ENCODE results near the gene PRX. TPM values are rescaled to one million over a fixed set of nuclear protein-coding genes. Genes with fewer than 3 reads are reported as not detected.

Gene PRX
- total and polyA plus RNA-seq, 2 of the 13 experiments (the other 11 are each of a cell fraction or from before 2014, with no cell fraction given), result 0.66 TPM

DNA sequence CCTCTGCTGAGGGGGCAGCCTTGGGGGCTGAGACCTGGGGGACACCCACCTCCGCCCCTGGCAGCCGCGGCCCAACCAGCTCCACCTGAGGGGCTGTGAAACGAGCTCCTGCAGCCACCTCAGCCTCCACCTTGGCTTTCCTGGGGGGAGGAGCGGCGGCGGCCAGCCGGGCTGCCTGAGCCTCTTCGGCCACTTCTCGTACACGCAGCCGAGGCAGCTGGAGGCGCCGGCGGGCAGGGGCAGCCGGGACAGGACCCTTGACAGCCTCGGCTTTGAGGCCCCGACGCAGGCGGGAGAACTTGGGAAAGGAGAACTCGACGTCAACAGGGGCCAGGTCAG, 15.6 kb downstream of the PRX start:
- Histone ChIP-seq H3K9ac (ENCODE audit: insufficient read depth, low read depth, low read length) (no peak overlapping the region), H3K9me3 (ENCODE audit: low read length) (no peaks in the 10 kb centered on the region), H3K36me3 (replicated peaks in 1 of 2; ENCODE audit: control insufficient read depth in 1 of 2, insufficient read depth in 2 of 2, low read length in 2 of 2) (no peaks in the 10 kb centered on the region), H3K27me3 (ENCODE audit: control insufficient read depth in 1 of 2, insufficient read depth in 2 of 2, low read length in 2 of 2) (peaks cover 10 to 35% of the 10 kb centered on the region in 2 experiments; a peak in 4 of 5 replicates), H3K4me1 (ENCODE audit: insufficient read depth, low read length) (peaks cover 6% of the 10 kb centered on the region), H3K4me3 (replicated peaks in 1 of 3; ENCODE audit: insufficient read depth in 1 of 3, low read depth in 2 of 3, low read length in 3 of 3) (no peak overlapping the region), H3K27ac (ENCODE audit: extremely low read length, insufficient read depth, low read length) (no peak overlapping the region), H3K79me2 (ENCODE audit: insufficient read depth, low read length) (no peaks in the 10 kb centered on the region), H3K4me2 (ENCODE audit: low read depth, low read length) (no peak overlapping the region), H4K20me1 (ENCODE audit: insufficient read depth, low read length) (no peaks in the 10 kb centered on the region), H2AFZ (ENCODE audit: low read length) (no peak overlapping the region)
- ATAC-seq, result no peak
- DNase-seq (ENCODE audit: low spot score), result no peak
- FAIRE-seq, result no peak
- TF ChIP-seq, protein P1, sequence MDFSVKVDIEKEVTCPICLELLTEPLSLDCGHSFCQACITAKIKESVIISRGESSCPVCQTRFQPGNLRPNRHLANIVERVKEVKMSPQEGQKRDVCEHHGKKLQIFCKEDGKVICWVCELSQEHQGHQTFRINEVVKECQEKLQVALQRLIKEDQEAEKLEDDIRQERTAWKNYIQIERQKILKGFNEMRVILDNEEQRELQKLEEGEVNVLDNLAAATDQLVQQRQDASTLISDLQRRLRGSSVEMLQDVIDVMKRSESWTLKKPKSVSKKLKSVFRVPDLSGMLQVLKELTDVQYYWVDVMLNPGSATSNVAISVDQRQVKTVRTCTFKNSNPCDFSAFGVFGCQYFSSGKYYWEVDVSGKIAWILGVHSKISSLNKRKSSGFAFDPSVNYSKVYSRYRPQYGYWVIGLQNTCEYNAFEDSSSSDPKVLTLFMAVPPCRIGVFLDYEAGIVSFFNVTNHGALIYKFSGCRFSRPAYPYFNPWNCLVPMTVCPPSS (IDR thresholded peaks at IDR 0.05), result no peak
- TF ChIP-seq KMT2B (CRISPR knock-in tag; IDR thresholded peaks at IDR 0.05) (no peak), ZNF253 (CRISPR knock-in tag; IDR thresholded peaks at IDR 0.05; ENCODE audit: borderline replicate concordance) (no peak), CBX2 (IDR thresholded peaks at IDR 0.05; ENCODE audit: low read depth, low read length) (no peak), CBX2 (CRISPR knock-in tag; IDR thresholded peaks at IDR 0.05; ENCODE audit: low read depth) (no peak), ZNF709 (CRISPR knock-in tag; IDR thresholded peaks at IDR 0.05) (no peak), ZSCAN31 (CRISPR knock-in tag; IDR thresholded peaks at IDR 0.05; ENCODE audit: low read depth) (no peak), ZNF747 (CRISPR knock-in tag; IDR thresholded peaks at IDR 0.05; ENCODE audit: borderline replicate concordance) (no peak), EP300 (IDR thresholded peaks at IDR 0.05; ENCODE audit: low read depth in 2 of 2, low read length in 2 of 2) (no peak), EP300 (CRISPR knock-in tag; IDR thresholded peaks at IDR 0.05; ENCODE audit: borderline replicate concordance) (no peak), SP1 (IDR thresholded peaks at IDR 0.05) (no peak), SP1 (CRISPR knock-in tag; IDR thresholded peaks at IDR 0.05) (no peak), MTA1 (CRISPR knock-in tag; IDR thresholded peaks at IDR 0.05; ENCODE audit: borderline replicate concordance) (no peak)
- TF ChIP-seq, protein P2, sequence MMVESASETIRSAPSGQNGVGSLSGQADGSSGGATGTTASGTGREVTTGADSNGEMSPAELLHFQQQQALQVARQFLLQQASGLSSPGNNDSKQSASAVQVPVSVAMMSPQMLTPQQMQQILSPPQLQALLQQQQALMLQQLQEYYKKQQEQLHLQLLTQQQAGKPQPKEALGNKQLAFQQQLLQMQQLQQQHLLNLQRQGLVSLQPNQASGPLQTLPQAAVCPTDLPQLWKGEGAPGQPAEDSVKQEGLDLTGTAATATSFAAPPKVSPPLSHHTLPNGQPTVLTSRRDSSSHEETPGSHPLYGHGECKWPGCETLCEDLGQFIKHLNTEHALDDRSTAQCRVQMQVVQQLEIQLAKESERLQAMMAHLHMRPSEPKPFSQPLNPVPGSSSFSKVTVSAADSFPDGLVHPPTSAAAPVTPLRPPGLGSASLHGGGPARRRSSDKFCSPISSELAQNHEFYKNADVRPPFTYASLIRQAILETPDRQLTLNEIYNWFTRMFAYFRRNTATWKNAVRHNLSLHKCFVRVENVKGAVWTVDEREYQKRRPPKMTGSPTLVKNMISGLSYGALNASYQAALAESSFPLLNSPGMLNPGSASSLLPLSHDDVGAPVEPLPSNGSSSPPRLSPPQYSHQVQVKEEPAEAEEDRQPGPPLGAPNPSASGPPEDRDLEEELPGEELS (CRISPR knock-in tag; IDR thresholded peaks at IDR 0.05), result no peak
- BruUV-seq (replicated peaks), result no TSS peak
- ChIA-PET CTCF (ENCODE audit: low intra/inter-chr PET ratio, low total read pairs) (no interaction called here), POLR2A (no interaction called here)
- intact Hi-C loops (cut with micrococcal nuclease; ENCODE audit: unreplicated experiment) (no loop called here), in situ Hi-C loops (cut with HindIII; ENCODE audit: extremely low pct_ligation_motif_present, low pct_unique_long_range_greater_than_20kb) (no loop called here)
- WGBS (ENCODE audit: low lambda C conversion rate), result 66% methylated on average over 4 of the region's 22 CpGs

All from HepG2 (cell line).